Activated gamma-delta T cell (primary cell): ENCODE data around the gene LYPD6B.

Source experiments
- DNase-seq: peaks from one replicate; lab custom pipeline; 2025; lab: John Stamatoyannopoulos, UW

LYPD6B gene

GRCh38 chr2:149039213-149039724 is 770 bp downstream of the LYPD6B start:
- DNase-seq: no peak

- DNase-seq: no peak
Observed at GRCh38 chr2:149040451-149040850, 2.0 kb downstream of the LYPD6B start.

DNA sequence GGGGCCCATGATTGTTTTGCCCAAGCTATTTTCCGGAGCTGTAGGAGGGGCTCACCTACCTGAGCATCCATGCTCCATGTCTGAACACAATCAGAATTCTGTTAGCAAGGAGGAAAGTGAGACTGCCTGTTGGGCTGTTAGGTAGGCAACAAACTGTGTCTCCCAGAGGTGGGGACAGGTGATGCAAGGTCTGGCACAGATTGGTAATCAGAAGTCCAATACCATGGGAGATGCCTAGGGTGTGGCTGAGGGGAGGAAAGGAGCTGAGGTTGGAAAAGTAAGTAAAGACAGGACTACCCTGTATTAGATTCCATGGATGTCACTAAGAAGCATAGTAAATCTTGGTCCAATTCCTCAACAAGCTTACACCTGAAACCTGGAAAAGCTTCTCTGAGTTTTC is 3.0 kb downstream of the LYPD6B start:
- DNase-seq: no peak

- DNase-seq: no peak
Observed at GRCh38 chr2:149042881-149043280, 4.4 kb downstream of the LYPD6B start.

DNA sequence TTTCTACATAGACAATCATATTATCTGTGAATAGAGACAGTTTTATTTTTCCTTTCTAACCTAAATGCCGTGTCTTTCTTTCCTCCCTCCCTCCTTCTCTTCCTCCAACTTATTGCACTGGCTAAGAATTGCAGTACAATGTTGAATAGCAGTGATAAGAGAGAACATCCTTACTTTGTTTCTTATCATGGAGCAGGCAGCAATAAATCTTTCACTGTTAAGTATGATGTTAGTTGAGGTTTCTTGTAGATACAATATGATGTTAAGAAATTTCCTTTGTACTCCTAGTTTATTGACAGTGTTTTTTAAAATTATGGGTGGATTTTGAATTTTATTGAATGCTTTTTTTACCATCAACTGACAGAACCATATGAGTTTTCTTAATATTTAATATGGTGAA is 6.0 kb downstream of the LYPD6B start:
- no peak for DNase-seq

DNA sequence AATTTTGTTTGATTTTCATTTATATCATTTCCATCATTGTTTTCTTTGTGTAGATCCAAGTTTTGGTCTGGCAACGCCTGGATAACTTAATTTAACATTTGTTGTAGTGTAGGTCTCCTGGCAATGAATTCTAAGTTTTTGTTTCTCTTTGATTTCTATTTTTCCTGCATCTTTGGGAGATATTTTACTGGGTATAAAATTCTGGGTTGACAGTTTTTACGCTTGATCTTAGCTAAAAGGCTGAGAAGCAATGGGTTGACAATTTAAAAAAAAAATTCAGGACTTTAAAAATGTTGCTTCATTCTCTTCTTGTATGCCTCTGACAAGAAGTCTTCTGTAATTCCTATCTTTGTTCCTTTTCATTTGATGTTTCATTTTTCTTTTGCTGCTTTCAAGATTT is 8.6 kb downstream of the LYPD6B start:
- no peak for DNase-seq

DNA sequence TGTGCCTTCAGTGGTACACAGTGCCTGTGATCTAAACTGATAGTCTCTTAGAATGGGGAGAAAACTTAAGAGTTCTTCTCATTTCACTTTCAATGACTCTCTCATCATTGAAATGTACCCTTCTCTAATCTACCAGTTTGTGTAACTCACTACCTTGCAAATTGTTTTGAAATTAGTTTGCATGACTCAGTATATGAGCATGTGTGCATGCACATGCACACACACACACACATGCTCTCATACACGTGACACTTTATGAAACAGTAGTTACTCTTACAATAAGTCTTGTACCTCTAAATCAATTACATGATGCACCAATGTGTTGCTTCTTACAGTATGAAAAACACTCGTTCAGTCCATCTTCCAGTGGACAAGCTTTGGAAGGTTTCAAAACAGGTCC is 10.6 kb downstream of the LYPD6B start:
- DNase-seq: no peak

DNA sequence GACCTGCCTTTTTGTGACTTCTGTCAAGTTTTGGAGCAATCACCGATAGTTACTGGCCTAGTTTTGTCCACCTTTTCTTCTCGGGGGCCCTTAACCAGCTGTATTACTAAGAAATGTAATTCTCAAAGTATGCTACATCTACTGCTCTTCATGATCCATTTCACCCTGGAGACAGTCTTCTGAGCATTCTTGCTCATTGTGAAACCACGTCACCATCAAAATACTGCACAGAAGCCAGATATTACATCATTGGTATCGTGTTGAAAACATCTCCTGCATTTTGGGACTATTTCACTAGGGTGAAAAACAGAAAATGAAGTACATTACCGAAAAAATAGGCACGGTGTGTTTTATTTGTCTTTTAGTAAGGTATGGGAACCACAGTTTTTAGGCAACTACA is 11.7 kb downstream of the LYPD6B start:
- DNase-seq: no peak

GRCh38 chr2:149055751-149056150 is 17.3 kb downstream of the LYPD6B start:
- DNase-seq: no peak

- DNase-seq: no peak
Observed at GRCh38 chr2:149056541-149057255, 18.2 kb downstream of the LYPD6B start.

- DNase-seq: no peak
Observed at GRCh38 chr2:149057401-149057800, 18.9 kb downstream of the LYPD6B start.

- DNase-seq: no peak
Observed at GRCh38 chr2:149058936-149059335, 20.4 kb downstream of the LYPD6B start.

DNA sequence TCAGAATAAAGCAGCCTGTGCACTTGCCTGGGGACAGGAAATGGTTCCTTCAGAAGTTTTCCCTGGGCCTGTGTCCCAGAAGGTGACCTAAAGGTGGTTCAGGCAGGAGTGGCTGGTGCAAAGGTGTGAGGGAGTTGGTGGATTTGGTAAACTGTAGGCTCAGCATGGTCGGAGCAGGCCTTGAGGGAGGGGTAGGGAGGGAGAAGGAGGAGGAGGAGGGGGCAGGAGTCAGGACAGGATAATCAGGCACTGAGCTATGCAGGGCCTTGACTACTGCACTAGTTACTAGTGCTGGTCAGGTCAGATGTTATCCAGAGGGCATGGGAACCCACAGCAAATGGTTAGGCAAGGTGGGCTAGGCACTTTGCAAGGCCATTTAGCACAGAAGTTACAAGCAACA is 21.3 kb downstream of the LYPD6B start:
- DNase-seq: no peak

GRCh38 chr2:149061133-149061745 is 22.7 kb downstream of the LYPD6B start:
- no peak for DNase-seq

- no peak for DNase-seq
Observed at GRCh38 chr2:149062531-149062930, 24.0 kb downstream of the LYPD6B start.

GRCh38 chr2:149063177-149063576 is 24.7 kb downstream of the LYPD6B start:
- DNase-seq: no peak

DNA sequence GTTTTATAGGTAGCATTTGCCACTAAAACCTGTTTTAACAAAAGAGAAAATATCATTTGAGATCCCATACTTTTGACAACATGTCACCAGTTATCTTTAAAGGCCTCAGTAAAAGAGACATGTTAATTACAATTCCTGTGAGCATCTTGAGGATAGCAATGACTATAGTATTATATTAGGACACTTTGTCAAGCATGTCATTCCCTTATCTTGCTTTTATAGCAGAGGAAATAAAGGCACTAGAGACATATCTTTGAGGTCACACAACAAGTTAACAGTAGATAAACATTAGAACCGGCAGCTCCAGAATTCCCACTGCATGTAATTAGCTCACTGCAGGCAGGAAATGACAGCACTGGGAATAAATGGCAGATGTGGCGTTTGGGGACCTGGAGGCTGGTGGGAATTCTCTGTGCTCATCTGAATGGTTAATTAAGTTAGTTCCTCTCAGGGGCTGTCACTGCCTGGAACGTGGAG is 25.9 kb downstream of the LYPD6B start:
- DNase-seq: no peak

GRCh38 chr2:149064856-149065630 is 26.5 kb downstream of the LYPD6B start:
- DNase-seq: no peak

- DNase-seq: no peak
Observed at GRCh38 chr2:149068225-149068995, 29.9 kb downstream of the LYPD6B start.

GRCh38 chr2:149068996-149069888 is 30.7 kb downstream of the LYPD6B start:
- DNase-seq: no peak
